ENCODE data around the gene RWDD3. TPM values are rescaled to one million over a fixed set of nuclear protein-coding genes. Genes with fewer than 3 reads are reported as not detected.

The RWDD3 gene
- total RNA-seq, 4 donors from 2014 or later: 8.8 to 15.2 (median 11.6) TPM

DNA sequence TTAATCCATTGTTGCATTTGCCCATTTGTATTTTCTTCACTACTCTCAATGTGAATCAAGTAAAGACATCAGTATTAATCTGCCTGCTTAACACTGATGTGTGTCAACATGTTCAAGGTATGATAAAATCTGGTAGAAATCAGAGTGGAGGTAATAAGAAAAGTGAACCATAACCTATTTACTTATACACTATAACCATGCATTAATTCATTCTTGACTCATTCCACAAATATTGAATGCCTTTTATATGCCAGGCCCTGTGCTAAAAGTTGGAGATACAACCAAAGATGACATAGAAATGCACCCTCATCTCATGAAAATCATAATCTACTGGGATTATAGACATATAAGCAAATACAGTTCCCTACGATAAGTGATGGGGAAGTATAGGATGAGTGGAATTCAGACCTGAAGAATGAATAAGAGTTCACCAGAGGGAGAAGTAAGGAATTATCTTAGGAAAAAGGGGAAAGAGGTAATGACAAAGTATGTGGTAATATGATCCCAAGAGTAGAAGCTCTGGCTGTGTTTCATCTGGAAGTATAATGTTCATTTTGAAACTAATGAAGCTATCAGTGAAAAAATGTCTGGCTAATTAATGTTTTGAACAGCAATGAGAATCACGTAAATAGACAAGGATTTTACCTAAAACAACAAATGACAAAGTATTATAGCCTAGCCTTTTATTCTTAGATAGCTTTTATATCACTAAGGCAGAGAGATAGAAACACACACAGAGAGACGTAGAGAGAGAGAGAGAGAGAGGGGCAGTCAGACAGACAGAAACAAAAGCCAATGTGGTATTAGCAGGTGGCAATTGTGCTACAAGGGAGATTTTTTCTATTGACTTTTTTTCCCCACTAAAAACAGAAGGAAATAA, 7.0 kb upstream of the RWDD3 start:
- 70% methylated on average over 3 of the region's 3 CpGs for whole genome bisulfite sequencing
- no peaks in the 10 kb centered on the region for H3K27me3 ChIP-seq
- H3K4me3 ChIP-seq: no peak overlapping the region
- no peaks in the 10 kb centered on the region for H3K36me3 ChIP-seq
- intact Hi-C loops (cut with DNase I): no loop called here
- no peaks in the 10 kb centered on the region for H3K9me3 ChIP-seq
- TF ChIP-seq POLR2A (IDR thresholded peaks at IDR 0.05; ENCODE audit: low read depth): no peak
- no peak for TF ChIP-seq EP300 (IDR thresholded peaks at IDR 0.05)
- TF ChIP-seq POLR2AphosphoS5 (IDR thresholded peaks at IDR 0.05): no peak
- TF ChIP-seq, protein P1, sequence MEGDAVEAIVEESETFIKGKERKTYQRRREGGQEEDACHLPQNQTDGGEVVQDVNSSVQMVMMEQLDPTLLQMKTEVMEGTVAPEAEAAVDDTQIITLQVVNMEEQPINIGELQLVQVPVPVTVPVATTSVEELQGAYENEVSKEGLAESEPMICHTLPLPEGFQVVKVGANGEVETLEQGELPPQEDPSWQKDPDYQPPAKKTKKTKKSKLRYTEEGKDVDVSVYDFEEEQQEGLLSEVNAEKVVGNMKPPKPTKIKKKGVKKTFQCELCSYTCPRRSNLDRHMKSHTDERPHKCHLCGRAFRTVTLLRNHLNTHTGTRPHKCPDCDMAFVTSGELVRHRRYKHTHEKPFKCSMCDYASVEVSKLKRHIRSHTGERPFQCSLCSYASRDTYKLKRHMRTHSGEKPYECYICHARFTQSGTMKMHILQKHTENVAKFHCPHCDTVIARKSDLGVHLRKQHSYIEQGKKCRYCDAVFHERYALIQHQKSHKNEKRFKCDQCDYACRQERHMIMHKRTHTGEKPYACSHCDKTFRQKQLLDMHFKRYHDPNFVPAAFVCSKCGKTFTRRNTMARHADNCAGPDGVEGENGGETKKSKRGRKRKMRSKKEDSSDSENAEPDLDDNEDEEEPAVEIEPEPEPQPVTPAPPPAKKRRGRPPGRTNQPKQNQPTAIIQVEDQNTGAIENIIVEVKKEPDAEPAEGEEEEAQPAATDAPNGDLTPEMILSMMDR (IDR thresholded peaks at IDR 0.05): no peak
- H3K4me1 ChIP-seq: peaks cover under 1 to 18% (median 5%) of the 10 kb centered on the region in 4 donors
- no peak for DNase-seq (ENCODE audit: extremely low spot score)
- no peak overlapping the region for H3K27ac ChIP-seq (replicated peaks in 1 of 4)

GRCh38 chr1:95229037-95229436, 5.0 kb upstream of the RWDD3 start:
- Histone ChIP-seq H3K36me3 (no peaks in the 10 kb centered on the region), H3K4me1 (peaks cover 16 to 23% (median 18%) of the 10 kb centered on the region in 4 donors), H3K27ac (replicated peaks in 1 of 4) (no peak overlapping the region), H3K4me3 (no peak overlapping the region), H3K27me3 (no peaks in the 10 kb centered on the region), H3K9me3 (no peaks in the 10 kb centered on the region)
- 82% methylated on average over 5 of the region's 5 CpGs for WGBS
- intact Hi-C loops (cut with DNase I): no loop called here
- no peak for TF ChIP-seq POLR2AphosphoS5 (IDR thresholded peaks at IDR 0.05)
- TF ChIP-seq POLR2A (IDR thresholded peaks at IDR 0.05; ENCODE audit: low read depth): no peak
- TF ChIP-seq, protein P1 (IDR thresholded peaks at IDR 0.05): no peak
- DNase-seq (ENCODE audit: extremely low spot score): no peak

- intact Hi-C loops (cut with DNase I): loop anchor here (5.0 to 10.0 kb wide), 2 partner anchors 157 to 375 kb away; partner anchors contain the start of gene ALG14
- Histone ChIP-seq H3K4me1 (peaks cover 16 to 25% (median 21%) of the 10 kb centered on the region in 4 donors), H3K27ac (replicated peaks in 1 of 4) (no peak overlapping the region), H3K36me3 (no peaks in the 10 kb centered on the region), H3K27me3 (no peaks in the 10 kb centered on the region), H3K4me3 (no peak overlapping the region), H3K9me3 (no peaks in the 10 kb centered on the region)
- TF ChIP-seq POLR2AphosphoS5 (IDR thresholded peaks at IDR 0.05): no peak
- no peak for TF ChIP-seq POLR2A (IDR thresholded peaks at IDR 0.05; ENCODE audit: low read depth)
- TF ChIP-seq, protein P1 (IDR thresholded peaks at IDR 0.05): no peak
- no peak for TF ChIP-seq EP300 (IDR thresholded peaks at IDR 0.05)
- no peak for DNase-seq (ENCODE audit: extremely low spot score)
Observed at GRCh38 chr1:95229706-95230105, 4.3 kb upstream of the RWDD3 start.

DNA sequence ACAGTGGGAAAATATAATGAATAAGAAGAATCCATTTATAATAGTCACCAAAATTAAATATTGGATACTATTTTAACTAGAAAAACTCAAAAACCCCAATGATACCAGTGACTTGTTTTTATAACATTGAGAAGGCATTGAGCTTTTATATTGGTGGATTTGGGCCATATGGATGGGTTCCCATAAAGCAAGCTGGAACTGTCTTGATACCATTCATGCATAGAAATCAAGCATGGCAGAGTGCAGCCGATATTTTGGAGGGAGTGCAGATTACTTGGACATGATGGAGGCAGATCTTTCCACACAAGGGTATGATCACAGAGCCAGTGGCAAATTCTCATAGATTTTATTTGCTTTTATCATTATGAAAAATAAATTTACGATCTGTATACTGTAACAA, 3.8 kb upstream of the RWDD3 start:
- WGBS: 89% methylated on average over 2 of the region's 2 CpGs
- Histone ChIP-seq H3K4me3 (no peak overlapping the region), H3K36me3 (no peaks in the 10 kb centered on the region), H3K27ac (replicated peaks in 1 of 4) (no peak overlapping the region), H3K27me3 (no peaks in the 10 kb centered on the region), H3K9me3 (no peaks in the 10 kb centered on the region), H3K4me1 (peaks cover 16 to 29% (median 25%) of the 10 kb centered on the region in 4 donors)
- TF ChIP-seq, protein P1 (IDR thresholded peaks at IDR 0.05): no peak
- TF ChIP-seq POLR2A (IDR thresholded peaks at IDR 0.05; ENCODE audit: low read depth) (no peak), POLR2AphosphoS5 (IDR thresholded peaks at IDR 0.05) (no peak), EP300 (IDR thresholded peaks at IDR 0.05) (no peak)
- DNase-seq (ENCODE audit: extremely low spot score): no peak
- intact Hi-C loops (cut with DNase I): loop anchor here (5.0 to 10.0 kb wide), 2 partner anchors 158 to 375 kb away; partner anchors contain the start of gene ALG14
